K562 (cell line): ENCODE results near the gene FEN1. TPM values are rescaled to one million over a fixed set of nuclear protein-coding genes. Genes with fewer than 3 reads are reported as not detected.
A peak's percentile ranks its signal among the peaks of the same experiment; 100 is the strongest.

Experiments
- CBX3 ChIP-seq, 2 experiments: IDR thresholded peaks; 1 replicate in 1 of 2; 2 replicates in 1 of 2; pipeline ENCODE4 v1.6.1; 2012; ENCODE audit warnings: inconsistent platforms in 2 of 2, low read length in 2 of 2, borderline replicate concordance in 1 of 2, control low read depth in 1 of 2
- ELF2 ChIP-seq: fragments of 250-450 bp; sonication (Bioruptor Pico); IDR thresholded peaks from 2 replicates; pipeline ENCODE4 v1.5.0; 2021; ENCODE audit warnings: mild to moderate bottlenecking
- ETV1 ChIP-seq: fragments of 450-650 bp; conservative IDR thresholded peaks from 2 replicates; pipeline ENCODE4 v1.6.1; 2016; ENCODE audit warnings: missing genetic modification characterization, control low read depth, low read depth, missing compliant biosample characterization
- GABPA ChIP-seq: fragments of 200-800 bp; sonication (Bioruptor generic); conservative IDR thresholded peaks from 2 replicates; pipeline ENCODE4 v1.6.1; 2016; ENCODE audit warnings: low read depth, missing genetic modification characterization, missing compliant biosample characterization
- KLF1 ChIP-seq: fragments of 450-650 bp; IDR thresholded peaks from 2 replicates; pipeline ENCODE4 v1.6.1; 2016; ENCODE audit warnings: missing genetic modification characterization, missing compliant biosample characterization
- KLF10 ChIP-seq: fragments of 250-450 bp; sonication (Bioruptor Pico); IDR thresholded peaks from 2 replicates; pipeline ENCODE4 v1.6.1; 2021; ENCODE audit warnings: matching md5 sums
- MTA1 ChIP-seq: fragments of 450-650 bp; IDR thresholded peaks from 2 replicates; pipeline ENCODE4 v1.6.1; 2017; ENCODE audit warnings: borderline replicate concordance
- MYBL2 ChIP-seq, 2 experiments: fragments of 450-650 bp in 1 of 2; sonication (generic) in 1 of 2; formaldehyde crosslinking in 1 of 2; IDR thresholded peaks; 2 replicates each; pipeline versions ENCODE4 v1.6.1 to v1.8.1; 2017 to 2022; ENCODE audit warnings: borderline replicate concordance in 1 of 2, inconsistent platforms in 1 of 2, low read depth in 1 of 2, mild to moderate bottlenecking in 1 of 2, missing genetic modification reagents in 1 of 2, moderate library complexity in 1 of 2
- PRMT5 ChIP-seq: sonication (generic); formaldehyde crosslinking; IDR thresholded peaks from 2 replicates; pipeline ENCODE4 v1.5.0; 2020; ENCODE audit warnings: missing genetic modification reagents
- ZFP36 ChIP-seq: fragments of 150-350 bp; IDR thresholded peaks from 2 replicates; pipeline ENCODE4 v1.6.1; 2018; ENCODE audit warnings: low read length, low read depth; ENCODE audit not compliant: partially characterized antibody
- ZNF212 ChIP-seq: fragments of 450-650 bp; formaldehyde crosslinking; IDR thresholded peaks from 2 replicates; pipeline ENCODE4 v1.4.0; 2020; ENCODE audit warnings: mild to moderate bottlenecking
- ZNF23 ChIP-seq: fragments of 250-450 bp; sonication (Bioruptor Pico); IDR thresholded peaks from 2 replicates; pipeline ENCODE4 v1.4.0; 2020; ENCODE audit warnings: mild to moderate bottlenecking
- ZNF436 ChIP-seq: fragments of 250-450, 450-650 bp; sonication (Bioruptor Pico); formaldehyde crosslinking; IDR thresholded peaks from 2 replicates; pipeline ENCODE4 v1.7.0; 2020; ENCODE audit warnings: mild to moderate bottlenecking
- ZNF699 ChIP-seq: fragments of 250-450 bp; sonication (Bioruptor Pico); IDR thresholded peaks from 2 replicates; pipeline ENCODE4 v1.8.0; 2021; ENCODE audit warnings: mild to moderate bottlenecking, moderate library complexity; ENCODE audit not compliant: insufficient replicate concordance
- ZNF785 ChIP-seq: fragments of 250-450 bp; sonication (Bioruptor Pico); IDR thresholded peaks from 2 replicates; pipeline ENCODE4 v1.4.0; 2020; ENCODE audit warnings: mild to moderate bottlenecking
- polyA plus RNA-seq, 8 experiments: library from polyadenylated mRNA; depleted of rRNA in 4 of 8; stranded (reverse) in 5 of 8; unstranded in 3 of 8; fragments of >200 nt; fragmentation: Nextera tagmentation in 2 of 8; fragmentation: Illumina TruSeq in 1 of 8; extraction: Ambion mirVana in 2 of 8; extraction: Trizol in 1 of 8; gene quantifications; 2 replicates each; pipeline versions ENCODE4 v1.2.1 to v1.2.3, GENCODE V29; 2011 to 2014; ENCODE audit warnings: inconsistent platforms in 1 of 8, missing spikeins in 1 of 8
- total RNA-seq, 7 experiments: library from RNA; depleted of rRNA in 6 of 7; stranded (reverse); fragments of >200 nt in 6 of 7; fragmentation: Illumina TruSeq in 2 of 7; extraction: Trizol in 2 of 7; gene quantifications; 2 replicates each; pipeline versions ENCODE4 v1.2.1 to v1.2.3, GENCODE V29; 2011 to 2021; ENCODE audit warnings: low replicate concordance in 1 of 7
- TF ChIP-seq, protein P1 (sequence below), 2 experiments: fragments of 200-800 bp in 1 of 2; sonication (Bioruptor generic) in 1 of 2; sonication (generic) in 1 of 2; formaldehyde crosslinking in 1 of 2; IDR thresholded peaks in 1 of 2; conservative IDR thresholded peaks in 1 of 2; 2 replicates each; pipeline versions ENCODE4 v1.5.0 to v1.6.1; 2016 to 2020; ENCODE audit warnings: missing compliant biosample characterization in 1 of 2, missing genetic modification characterization in 1 of 2, missing genetic modification reagents in 1 of 2
- TF ChIP-seq, protein P2 (sequence below): fragments of 450-650 bp; formaldehyde crosslinking; IDR thresholded peaks from 2 replicates; pipeline ENCODE4 v1.4.0; 2022; ENCODE audit warnings: missing genetic modification characterization
- TF ChIP-seq, protein P3 (sequence below): fragments of 450-650 bp; IDR thresholded peaks from 2 replicates; pipeline ENCODE4 v1.6.1; 2016

The FEN1 gene
- total and polyA plus RNA-seq, 9 of the 15 experiments (the other 6 are each of a cell fraction or from before 2014, with no cell fraction given), result 58.1 to 156 (median 137) TPM

DNA sequence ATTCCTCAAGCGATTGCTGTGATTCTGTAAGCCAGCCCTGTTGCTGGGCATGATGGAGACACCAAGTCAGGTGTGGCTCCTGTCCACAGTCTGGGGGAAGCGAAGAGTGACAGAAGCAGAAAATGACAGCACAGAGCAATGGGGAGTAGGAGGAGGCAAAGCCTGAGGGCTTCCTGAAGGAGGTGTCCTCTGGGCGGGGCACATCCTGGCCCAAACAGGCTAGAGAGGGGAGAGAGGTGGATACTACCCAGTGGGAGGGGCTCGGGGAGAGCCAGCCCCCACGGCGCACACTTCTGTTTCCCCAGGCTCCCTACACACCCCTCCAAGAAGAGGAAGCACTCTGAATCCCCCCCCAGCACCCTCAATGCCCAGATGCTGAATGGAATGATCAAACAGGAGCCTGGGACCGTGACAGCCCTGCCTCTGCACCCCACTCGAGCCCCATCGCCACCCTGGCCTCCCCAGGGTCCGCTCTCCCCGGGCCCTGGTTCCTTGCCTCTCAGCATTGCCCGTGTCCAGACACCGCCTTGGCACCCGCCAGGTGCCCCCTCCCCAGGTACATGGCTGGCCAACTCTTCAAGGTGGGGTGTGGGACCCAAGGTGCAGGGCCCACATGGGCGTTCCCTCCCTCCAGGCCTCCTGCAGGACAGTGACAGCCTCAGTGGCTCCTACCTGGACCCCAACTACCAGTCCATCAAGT, 21.4 kb upstream of the FEN1 start (continued):
- TF ChIP-seq, protein P1, sequence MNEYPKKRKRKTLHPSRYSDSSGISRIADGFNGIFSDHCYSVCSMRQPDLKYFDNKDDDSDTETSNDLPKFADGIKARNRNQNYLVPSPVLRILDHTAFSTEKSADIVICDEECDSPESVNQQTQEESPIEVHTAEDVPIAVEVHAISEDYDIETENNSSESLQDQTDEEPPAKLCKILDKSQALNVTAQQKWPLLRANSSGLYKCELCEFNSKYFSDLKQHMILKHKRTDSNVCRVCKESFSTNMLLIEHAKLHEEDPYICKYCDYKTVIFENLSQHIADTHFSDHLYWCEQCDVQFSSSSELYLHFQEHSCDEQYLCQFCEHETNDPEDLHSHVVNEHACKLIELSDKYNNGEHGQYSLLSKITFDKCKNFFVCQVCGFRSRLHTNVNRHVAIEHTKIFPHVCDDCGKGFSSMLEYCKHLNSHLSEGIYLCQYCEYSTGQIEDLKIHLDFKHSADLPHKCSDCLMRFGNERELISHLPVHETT (CRISPR knock-in tag; conservative IDR thresholded peaks at IDR 0.05 in 1 of 2, IDR thresholded peaks at IDR 0.05 in 1 of 2), result no peak
- TF ChIP-seq MYBL2 (IDR thresholded peaks at IDR 0.05; ENCODE audit: low read depth) (no peak), MYBL2 (CRISPR knock-in tag; IDR thresholded peaks at IDR 0.05; ENCODE audit: borderline replicate concordance) (no peak), CBX3 (IDR thresholded peaks at IDR 0.05; ENCODE audit: borderline replicate concordance in 1 of 2, low read length in 2 of 2) (no peak), KLF10 (CRISPR knock-in tag) (no peak), ZNF785 (CRISPR knock-in tag) (no peak), ELF2 (CRISPR knock-in tag) (no peak), PRMT5 (CRISPR knock-in tag) (no peak), ZFP36 (peak; percentile 99), ZNF23 (CRISPR knock-in tag) (no peak), ZNF212 (CRISPR knock-in tag) (no peak), ETV1 (tag) (no peak), GABPA (no peak), ZNF436 (CRISPR knock-in tag) (peak; percentile 70), ZNF699 (CRISPR knock-in tag) (no peak), MTA1 (no peak), KLF1 (tag) (0 out of 2 replicates have a peak, but pooled peaks have one; percentile 44)
- TF ChIP-seq, protein P2, sequence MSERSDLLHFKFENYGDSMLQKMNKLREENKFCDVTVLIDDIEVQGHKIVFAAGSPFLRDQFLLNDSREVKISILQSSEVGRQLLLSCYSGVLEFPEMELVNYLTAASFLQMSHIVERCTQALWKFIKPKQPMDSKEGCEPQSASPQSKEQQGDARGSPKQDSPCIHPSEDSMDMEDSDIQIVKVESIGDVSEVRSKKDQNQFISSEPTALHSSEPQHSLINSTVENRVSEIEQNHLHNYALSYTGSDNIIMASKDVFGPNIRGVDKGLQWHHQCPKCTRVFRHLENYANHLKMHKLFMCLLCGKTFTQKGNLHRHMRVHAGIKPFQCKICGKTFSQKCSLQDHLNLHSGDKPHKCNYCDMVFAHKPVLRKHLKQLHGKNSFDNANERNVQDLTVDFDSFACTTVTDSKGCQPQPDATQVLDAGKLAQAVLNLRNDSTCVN (CRISPR knock-in tag), result no peak
- TF ChIP-seq, protein P3, sequence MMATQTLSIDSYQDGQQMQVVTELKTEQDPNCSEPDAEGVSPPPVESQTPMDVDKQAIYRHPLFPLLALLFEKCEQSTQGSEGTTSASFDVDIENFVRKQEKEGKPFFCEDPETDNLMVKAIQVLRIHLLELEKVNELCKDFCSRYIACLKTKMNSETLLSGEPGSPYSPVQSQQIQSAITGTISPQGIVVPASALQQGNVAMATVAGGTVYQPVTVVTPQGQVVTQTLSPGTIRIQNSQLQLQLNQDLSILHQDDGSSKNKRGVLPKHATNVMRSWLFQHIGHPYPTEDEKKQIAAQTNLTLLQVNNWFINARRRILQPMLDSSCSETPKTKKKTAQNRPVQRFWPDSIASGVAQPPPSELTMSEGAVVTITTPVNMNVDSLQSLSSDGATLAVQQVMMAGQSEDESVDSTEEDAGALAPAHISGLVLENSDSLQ, result no peak
